T47D (cell line): Measurements from ENCODE around the gene SELENON.

ENCODE experiments used
- DNase-seq, 2 experiments: peaks; one replicate each; pipeline versions ENCODE4 v3.0.0 to v3.0.0-alpha.2; 2011 to 2012; ENCODE audit warnings: low read depth in 1 of 2, low spot score in 1 of 2
- JUND ChIP-seq: IDR thresholded peaks from 2 replicates; pipeline ENCODE4 v1.6.1; 2012; ENCODE audit warnings: low read depth
- in situ Hi-C: cut with HindIII; loops from 2 replicates; pipeline ENCODE4 v1.10.0; 2016; ENCODE audit warnings: low sequenced_read_pairs, low pct_unique_long_range_greater_than_20kb

The SELENON gene

DNA sequence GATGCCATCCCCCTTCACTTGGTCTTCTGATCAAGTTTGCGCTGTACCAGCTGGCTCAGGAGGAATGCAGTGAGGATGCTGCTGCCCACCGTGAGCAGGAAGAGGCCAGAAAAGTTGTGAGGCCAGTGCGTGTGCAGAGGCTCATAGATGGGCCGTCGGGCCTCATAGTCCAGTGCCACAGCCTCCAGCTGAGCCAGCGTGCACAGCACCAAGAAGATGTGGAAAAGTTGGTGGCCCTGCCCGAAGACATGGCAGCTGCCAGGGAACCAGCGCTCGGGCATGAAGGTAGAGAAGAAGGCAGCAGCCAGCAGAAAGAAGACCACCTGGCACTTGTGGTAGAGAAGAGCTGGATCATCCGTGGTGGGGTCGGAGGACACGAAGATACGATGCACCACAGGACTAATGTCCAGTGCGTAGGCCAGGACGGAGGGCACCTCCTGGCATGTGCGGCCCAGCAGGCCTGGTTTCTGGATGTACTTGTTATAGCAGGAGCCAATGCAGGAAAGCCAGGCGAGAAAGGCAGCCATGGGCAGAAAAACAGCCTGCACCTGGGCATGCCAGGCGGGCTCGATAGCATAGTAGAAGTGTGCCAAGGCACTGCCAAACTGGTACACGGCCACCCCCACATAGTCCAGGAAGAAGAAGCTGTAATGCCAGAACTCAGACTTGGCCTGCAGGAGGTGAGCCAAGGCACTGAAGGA is 62.9 kb downstream of the SELENON start:
- in situ Hi-C loops = no loop called here
- TF ChIP-seq JUND = no peak
- DNase-seq = no peak

DNA sequence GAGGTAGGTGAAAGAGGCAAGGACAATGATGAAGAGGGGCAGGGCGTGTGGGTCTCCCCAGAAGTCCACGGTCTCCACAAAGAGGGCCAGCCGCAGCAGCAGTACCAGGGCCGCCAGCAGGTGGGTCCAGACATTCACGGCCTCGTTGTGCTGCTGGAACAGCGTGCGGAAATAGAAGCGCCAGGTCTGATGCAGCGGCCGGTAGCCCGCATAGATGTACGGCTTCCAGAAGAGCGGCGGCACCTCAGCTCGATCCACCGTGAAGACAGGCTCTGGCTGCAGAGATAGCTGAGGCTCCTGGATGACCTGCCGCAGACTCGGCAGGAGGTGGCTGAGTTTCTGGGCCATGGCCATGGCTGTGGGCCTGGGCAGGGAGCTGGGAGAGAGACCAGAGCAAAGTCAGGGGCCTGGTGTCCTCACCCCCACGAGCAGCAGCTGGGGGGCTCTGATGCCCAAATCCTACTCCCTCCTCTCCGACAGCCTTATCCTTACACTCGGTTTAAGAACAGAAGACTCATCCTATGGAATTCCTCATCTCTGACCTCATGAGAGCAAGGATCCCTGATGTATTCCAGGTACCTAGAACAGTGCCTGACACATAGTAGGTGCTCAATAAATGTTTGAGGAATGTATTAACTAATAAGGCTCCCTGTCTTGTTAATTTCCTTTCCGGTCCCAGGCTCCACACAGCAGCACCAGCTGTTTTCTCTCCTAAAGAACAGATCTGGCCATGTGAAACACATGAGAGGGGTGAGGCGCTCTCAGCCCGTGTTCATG is 63.7 kb downstream of the SELENON start:
- no peak for TF ChIP-seq JUND
- no peak for DNase-seq
- in situ Hi-C loops = no loop called here

DNA sequence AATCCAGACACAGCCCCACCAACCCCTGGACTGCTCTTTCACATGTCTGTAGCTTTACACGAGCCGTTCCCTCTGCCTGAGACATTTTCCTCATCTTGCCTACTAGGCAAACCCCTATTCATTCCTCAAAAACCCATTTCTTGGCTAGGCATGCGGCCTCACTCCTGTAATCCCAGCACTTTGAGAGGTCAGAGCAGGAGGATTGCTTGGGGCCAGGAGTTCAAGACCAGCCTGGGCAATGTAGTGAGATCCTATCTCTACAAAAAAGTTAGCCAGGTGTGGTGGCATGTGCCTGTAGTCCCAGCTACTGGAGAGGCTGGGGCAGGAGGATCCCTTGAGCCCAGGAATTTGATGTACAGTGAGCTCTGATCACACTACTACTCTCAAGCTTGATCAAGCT is 64.4 kb downstream of the SELENON start:
- no peak for DNase-seq
- TF ChIP-seq JUND = no peak
- in situ Hi-C loops = no loop called here

DNA sequence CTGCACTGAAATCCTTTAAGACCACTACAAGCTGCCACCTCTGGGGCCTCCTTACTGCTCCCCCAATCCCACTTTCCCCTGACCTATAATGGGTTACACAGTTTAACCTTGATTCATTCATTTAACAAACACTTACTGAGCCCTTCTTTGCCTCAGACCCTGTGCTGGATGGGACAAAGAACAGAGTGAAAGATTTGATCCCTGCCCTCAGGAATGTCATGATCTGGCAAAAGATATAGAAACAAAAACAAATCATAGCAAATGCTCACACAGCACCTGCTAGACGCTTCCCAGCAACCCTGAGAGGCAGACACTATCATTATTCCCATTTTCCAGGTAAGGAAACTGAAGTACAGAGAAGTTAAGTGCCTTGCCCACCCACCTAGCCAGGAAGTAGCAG is 66.3 kb downstream of the SELENON start:
- DNase-seq = no peak
- TF ChIP-seq JUND = no peak
- in situ Hi-C loops = no loop called here

DNA sequence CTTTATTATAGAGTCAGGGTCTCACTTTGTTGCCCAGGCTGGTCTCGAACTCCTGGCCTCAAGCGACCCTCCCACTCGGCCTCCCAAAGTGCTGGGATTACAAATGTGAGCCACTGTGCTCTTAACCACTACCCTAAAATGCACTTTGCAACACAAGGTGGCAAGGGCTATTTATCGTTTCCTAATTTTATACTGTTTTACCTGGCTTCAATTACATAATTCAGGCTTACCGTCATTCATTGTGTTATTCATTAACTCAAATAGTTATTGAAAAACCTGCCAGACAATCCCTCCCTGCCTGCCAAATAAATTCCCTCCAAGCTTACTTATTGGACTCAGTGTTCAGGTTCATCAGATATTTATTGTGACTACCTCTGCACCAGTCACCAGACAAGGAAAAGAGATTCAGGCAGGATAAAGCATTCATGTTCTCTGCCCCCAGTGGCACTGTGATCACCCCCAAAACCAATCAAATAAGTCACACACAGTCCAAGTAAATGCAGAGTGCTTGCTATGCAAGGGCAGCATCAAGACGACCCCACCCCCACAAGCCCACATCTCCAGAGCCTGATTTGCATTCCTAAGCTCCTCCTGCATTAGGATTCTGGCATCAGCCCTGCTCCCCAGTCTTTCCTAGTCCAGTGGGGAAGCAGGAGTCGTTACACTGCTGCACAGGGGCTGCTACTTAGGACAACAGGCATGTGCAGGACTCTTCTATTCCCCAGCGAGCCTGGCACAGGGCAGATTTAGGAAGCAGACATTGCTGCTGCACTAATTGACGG is 67.4 kb downstream of the SELENON start:
- in situ Hi-C loops = no loop called here
- no peak for DNase-seq
- no peak for TF ChIP-seq JUND
